ENCODE measurements around the gene CACNA1I.

Gene CACNA1I

GRCh38 chr22:39716534-39716933 lies 146.0 kb downstream of the CACNA1I start:
- no peak for DNase-seq (ENCODE audit: low read depth in 2 of 2, low spot score in 1 of 2)

GRCh38 chr22:39717099-39717498 lies 146.5 kb downstream of the CACNA1I start:
- no peak for DNase-seq (ENCODE audit: low read depth in 2 of 2, low spot score in 1 of 2)

- DNase-seq (ENCODE audit: low read depth in 2 of 2, low spot score in 1 of 2), result no peak
These were observed 147.7 kb downstream of the CACNA1I start for GRCh38 chr22:39718206-39718605.

GRCh38 chr22:39718921-39719475 lies 148.4 kb downstream of the CACNA1I start:
- no peak for DNase-seq (ENCODE audit: low read depth in 2 of 2, low spot score in 1 of 2)

GRCh38 chr22:39719559-39720450 lies 149.3 kb downstream of the CACNA1I start:
- DNase-seq (ENCODE audit: low read depth in 2 of 2, low spot score in 1 of 2), result no peak

GRCh38 chr22:39721206-39722031 lies 150.9 kb downstream of the CACNA1I start:
- no peak for DNase-seq (ENCODE audit: low read depth in 2 of 2, low spot score in 1 of 2)

GRCh38 chr22:39722032-39722325 lies 151.4 kb downstream of the CACNA1I start:
- DNase-seq (ENCODE audit: low read depth in 2 of 2, low spot score in 1 of 2), result no peak

GRCh38 chr22:39722501-39722900 lies 151.9 kb downstream of the CACNA1I start:
- no peak for DNase-seq (ENCODE audit: low read depth in 2 of 2, low spot score in 1 of 2)

- no peak for DNase-seq (ENCODE audit: low read depth in 2 of 2, low spot score in 1 of 2)
These were observed 152.9 kb downstream of the CACNA1I start for GRCh38 chr22:39723463-39723862.

GRCh38 chr22:39723899-39724351 lies 153.4 kb downstream of the CACNA1I start:
- no peak for DNase-seq (ENCODE audit: low read depth in 2 of 2, low spot score in 1 of 2)

- no peak for DNase-seq (ENCODE audit: low read depth in 2 of 2, low spot score in 1 of 2)
These were observed 153.8 kb downstream of the CACNA1I start for GRCh38 chr22:39724390-39724789.

- no peak for DNase-seq (ENCODE audit: low read depth in 2 of 2, low spot score in 1 of 2)
These were observed 154.3 kb downstream of the CACNA1I start for GRCh38 chr22:39724857-39725256.

- DNase-seq (ENCODE audit: low read depth in 2 of 2, low spot score in 1 of 2), result no peak
These were observed 154.9 kb downstream of the CACNA1I start for GRCh38 chr22:39725351-39726035.

GRCh38 chr22:39727541-39727940 lies 157.0 kb downstream of the CACNA1I start:
- no peak for DNase-seq (ENCODE audit: low read depth in 2 of 2, low spot score in 1 of 2)

GRCh38 chr22:39728236-39728860 lies 157.8 kb downstream of the CACNA1I start:
- no peak for DNase-seq (ENCODE audit: low read depth in 2 of 2, low spot score in 1 of 2)

- DNase-seq (ENCODE audit: low read depth in 2 of 2, low spot score in 1 of 2), result no peak
These were observed 158.8 kb downstream of the CACNA1I start for GRCh38 chr22:39729141-39729934.

- DNase-seq (ENCODE audit: low read depth in 2 of 2, low spot score in 1 of 2), result no peak
These were observed 160.9 kb downstream of the CACNA1I start for GRCh38 chr22:39731481-39731880.

GRCh38 chr22:39731881-39732555 lies 161.5 kb downstream of the CACNA1I start:
- no peak for DNase-seq (ENCODE audit: low read depth in 2 of 2, low spot score in 1 of 2)

- no peak for DNase-seq (ENCODE audit: low read depth in 2 of 2, low spot score in 1 of 2)
These were observed 162.1 kb downstream of the CACNA1I start for GRCh38 chr22:39732625-39733024.
